ENCODE data around the gene C1orf159. TPM values are rescaled to one million over a fixed set of nuclear protein-coding genes. Genes with fewer than 3 reads are reported as not detected.
A peak's percentile ranks its signal among the peaks of the same experiment; 100 is the strongest.

Gene C1orf159
- total RNA-seq, 1 experiment from 2014 or later = 15.7 TPM

DNA sequence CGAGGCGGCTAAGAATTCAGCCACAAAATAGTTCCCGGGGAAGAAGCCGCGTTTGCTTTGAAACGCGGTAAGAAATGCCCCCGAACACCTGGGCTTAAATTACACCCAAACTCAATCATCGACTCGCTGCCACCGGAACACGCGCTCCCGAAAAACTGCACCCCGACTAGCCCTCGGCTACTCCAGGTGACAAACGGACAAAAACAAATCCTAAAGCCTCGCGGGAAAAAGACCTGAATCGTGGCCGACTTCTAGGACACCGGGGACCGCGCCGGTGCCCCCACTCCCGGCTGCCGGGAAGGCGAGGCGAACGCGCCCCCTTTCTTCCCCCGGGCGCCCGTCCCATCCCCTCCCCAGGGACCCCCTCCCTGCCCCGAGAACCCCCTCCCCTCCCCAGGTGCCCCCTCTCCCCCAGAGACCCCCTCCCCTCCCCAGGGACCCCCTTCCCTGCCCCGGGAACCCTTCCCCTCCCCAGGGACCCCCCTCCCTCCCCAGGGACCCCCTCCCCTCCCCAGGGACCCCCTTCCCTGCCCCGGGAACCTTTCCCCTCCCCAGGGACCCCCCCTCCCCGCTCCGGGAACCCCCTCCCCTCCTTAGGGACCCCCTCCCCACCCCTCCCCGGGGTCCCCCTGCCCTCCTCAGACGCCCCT is 628 bp downstream of the C1orf159 start:
- CTCF ChIA-PET = no interaction called here
- Mint-ChIP-seq H3K27ac (ENCODE audit: low read depth, unreplicated experiment) (peak overlapping the region; percentile 83), H3K4me1 (ENCODE audit: insufficient read depth, unreplicated experiment) (no peaks in the 10 kb centered on the region), H3K9me3 (ENCODE audit: unreplicated experiment) (peaks cover 6% of the 10 kb centered on the region), H3K4me3 (ENCODE audit: unreplicated experiment) (peak overlapping the region; percentile 83), H3K36me3 (ENCODE audit: insufficient read depth, unreplicated experiment) (peaks cover 21% of the 10 kb centered on the region), H3K27me3 (ENCODE audit: insufficient read depth, unreplicated experiment) (no peaks in the 10 kb centered on the region)
- POLR2A ChIA-PET = interaction anchor here (0.6 to 0.7 kb wide), 2 partner anchors 116 to 158 kb away, joined by 3 to 4 read pairs; partner anchors contain the start of gene UBE2J2
- intact Hi-C loops (cut with micrococcal nuclease) = no loop called here
- no TSS peak for BruUV-seq (replicated peaks)
- no peak for DNase-seq (ENCODE audit: unreplicated experiment)
- TF ChIP-seq, protein P1, sequence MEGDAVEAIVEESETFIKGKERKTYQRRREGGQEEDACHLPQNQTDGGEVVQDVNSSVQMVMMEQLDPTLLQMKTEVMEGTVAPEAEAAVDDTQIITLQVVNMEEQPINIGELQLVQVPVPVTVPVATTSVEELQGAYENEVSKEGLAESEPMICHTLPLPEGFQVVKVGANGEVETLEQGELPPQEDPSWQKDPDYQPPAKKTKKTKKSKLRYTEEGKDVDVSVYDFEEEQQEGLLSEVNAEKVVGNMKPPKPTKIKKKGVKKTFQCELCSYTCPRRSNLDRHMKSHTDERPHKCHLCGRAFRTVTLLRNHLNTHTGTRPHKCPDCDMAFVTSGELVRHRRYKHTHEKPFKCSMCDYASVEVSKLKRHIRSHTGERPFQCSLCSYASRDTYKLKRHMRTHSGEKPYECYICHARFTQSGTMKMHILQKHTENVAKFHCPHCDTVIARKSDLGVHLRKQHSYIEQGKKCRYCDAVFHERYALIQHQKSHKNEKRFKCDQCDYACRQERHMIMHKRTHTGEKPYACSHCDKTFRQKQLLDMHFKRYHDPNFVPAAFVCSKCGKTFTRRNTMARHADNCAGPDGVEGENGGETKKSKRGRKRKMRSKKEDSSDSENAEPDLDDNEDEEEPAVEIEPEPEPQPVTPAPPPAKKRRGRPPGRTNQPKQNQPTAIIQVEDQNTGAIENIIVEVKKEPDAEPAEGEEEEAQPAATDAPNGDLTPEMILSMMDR (IDR thresholded peaks at IDR 0.05; ENCODE audit: unreplicated experiment) = no peak

DNA sequence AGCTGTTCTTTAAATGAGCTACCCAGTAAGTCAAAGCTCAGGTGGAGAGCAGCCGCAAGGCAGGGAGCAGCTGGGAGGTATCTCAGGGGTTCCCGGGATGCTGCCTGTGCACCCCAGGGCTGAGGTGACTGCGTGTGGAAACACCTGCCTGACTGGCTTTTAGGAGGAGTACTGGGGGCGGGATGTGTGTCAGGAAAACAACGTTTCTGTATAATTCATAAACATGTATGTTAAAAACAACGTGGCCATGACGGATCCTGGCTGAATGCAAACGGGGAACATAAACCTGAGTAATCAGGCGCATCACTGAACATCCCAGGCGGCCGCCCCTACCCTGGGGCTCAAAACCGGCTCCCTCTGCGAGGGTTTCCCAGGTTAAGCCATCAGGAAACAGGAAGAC is 1.5 kb downstream of the C1orf159 start:
- ChIA-PET CTCF (interaction anchor here (0.7 to 0.8 kb wide), 2 partner anchors 100 to 130 kb away, joined by 3 read pairs; no protein-coding TSS in a partner anchor), POLR2A (interaction anchor here (0.7 kb wide), 1 partner anchor 159 kb away, joined by 4 read pairs; the partner anchor contains the start of gene UBE2J2)
- H3K27me3 Mint-ChIP-seq (ENCODE audit: insufficient read depth, unreplicated experiment) = no peaks in the 10 kb centered on the region
- DNase-seq (ENCODE audit: unreplicated experiment) = no peak
- intact Hi-C loops (cut with micrococcal nuclease) = no loop called here
- H3K4me3 Mint-ChIP-seq (ENCODE audit: unreplicated experiment) = peak overlapping the region; percentile 83
- peaks cover 6% of the 10 kb centered on the region for H3K9me3 Mint-ChIP-seq (ENCODE audit: unreplicated experiment)
- TF ChIP-seq, protein P1 (IDR thresholded peaks at IDR 0.05; ENCODE audit: unreplicated experiment) = no peak
- BruUV-seq (replicated peaks) = no TSS peak
- H3K36me3 Mint-ChIP-seq (ENCODE audit: insufficient read depth, unreplicated experiment) = peaks cover 22% of the 10 kb centered on the region
- H3K4me1 Mint-ChIP-seq (ENCODE audit: insufficient read depth, unreplicated experiment) = no peaks in the 10 kb centered on the region
- no peak overlapping the region for H3K27ac Mint-ChIP-seq (ENCODE audit: low read depth, unreplicated experiment)

DNA sequence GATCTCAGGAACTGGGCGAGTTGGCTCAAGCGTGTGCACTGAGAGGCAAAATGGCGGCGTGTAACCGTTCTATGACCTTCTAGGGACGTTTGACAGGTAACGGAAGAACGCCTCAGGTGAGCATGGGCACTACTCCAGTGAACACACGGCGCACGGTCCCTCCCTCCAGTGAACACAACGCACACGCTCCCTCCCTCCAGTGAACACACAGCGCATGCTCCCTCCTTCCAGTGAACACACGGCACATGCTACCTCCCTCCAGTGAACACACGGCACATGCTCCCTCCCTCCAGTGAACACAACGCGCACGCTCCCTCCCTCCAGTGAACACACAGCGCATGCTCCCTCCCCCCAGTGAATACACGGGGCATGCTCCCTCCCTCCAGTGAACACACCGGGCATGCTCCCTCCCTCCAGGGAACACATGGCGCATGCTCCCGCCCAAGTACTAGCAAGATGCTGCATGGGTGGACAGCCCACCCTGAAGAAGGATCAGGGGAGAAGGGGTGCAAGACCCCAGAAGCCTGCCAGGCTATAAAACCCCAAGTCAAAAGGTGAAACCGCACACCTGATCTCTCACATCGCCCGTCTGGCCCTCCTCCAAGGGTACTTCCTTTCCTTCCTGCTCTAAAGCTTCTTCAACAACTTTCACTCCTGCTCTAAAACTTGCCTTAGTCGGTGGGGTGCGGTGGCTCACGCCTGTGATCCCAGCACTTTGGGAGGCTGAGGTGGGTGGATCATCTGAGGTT is 3.5 kb downstream of the C1orf159 start:
- intact Hi-C loops (cut with micrococcal nuclease) = no loop called here
- Mint-ChIP-seq H3K9me3 (ENCODE audit: unreplicated experiment) (peaks cover 6% of the 10 kb centered on the region), H3K36me3 (ENCODE audit: insufficient read depth, unreplicated experiment) (peaks cover 22% of the 10 kb centered on the region), H3K4me1 (ENCODE audit: insufficient read depth, unreplicated experiment) (no peaks in the 10 kb centered on the region), H3K27me3 (ENCODE audit: insufficient read depth, unreplicated experiment) (no peaks in the 10 kb centered on the region), H3K27ac (ENCODE audit: low read depth, unreplicated experiment) (no peak overlapping the region), H3K4me3 (ENCODE audit: unreplicated experiment) (no peak overlapping the region)
- DNase-seq (ENCODE audit: unreplicated experiment) = no peak
- TF ChIP-seq, protein P1 (IDR thresholded peaks at IDR 0.05; ENCODE audit: unreplicated experiment) = no peak
- ChIA-PET POLR2A (no interaction called here), CTCF (interaction anchor here (0.6 kb wide), 1 partner anchor 14 kb away, joined by 3 read pairs; no protein-coding TSS in a partner anchor)
- BruUV-seq (replicated peaks) = no TSS peak

DNA sequence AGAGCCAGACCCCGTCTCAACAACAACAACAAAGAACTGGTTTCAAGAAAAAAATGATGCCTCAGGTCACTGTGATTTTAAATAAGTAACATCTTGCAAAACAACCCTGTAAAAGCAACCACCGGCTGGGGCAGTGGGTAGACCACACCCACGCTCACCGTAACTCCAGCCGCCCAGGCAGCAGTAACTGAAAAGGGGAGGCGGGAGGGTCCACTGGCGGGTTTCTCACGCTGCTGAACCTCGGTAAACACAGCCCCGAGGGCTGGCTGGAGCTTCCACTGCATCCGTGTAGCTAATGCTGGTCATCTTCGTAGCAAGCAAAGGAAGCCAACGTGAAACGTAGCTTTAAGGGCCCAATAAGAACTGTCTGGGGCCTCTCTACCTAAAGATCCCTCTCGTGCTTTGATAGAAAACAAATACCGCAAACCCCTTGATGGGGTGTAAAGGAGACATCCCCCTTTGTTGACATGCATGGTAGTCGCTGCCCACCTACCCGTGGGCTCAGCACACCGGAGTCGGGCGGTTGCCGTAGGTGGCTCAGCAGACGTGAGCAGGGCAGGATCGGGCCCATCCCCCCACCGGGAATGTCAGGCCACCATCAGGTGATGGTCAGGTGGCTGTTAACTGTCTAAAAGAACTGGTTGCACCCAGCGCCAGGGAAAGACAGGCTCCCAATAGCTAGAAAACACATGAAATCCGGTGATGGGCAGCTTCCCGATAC is 4.2 kb downstream of the C1orf159 start:
- no peak overlapping the region for H3K4me3 Mint-ChIP-seq (ENCODE audit: unreplicated experiment)
- ChIA-PET CTCF (interaction anchor here (0.7 to 1.4 kb wide), 2 partner anchors 10 to 125 kb away, joined by 3 to 4 read pairs; no protein-coding TSS in a partner anchor), POLR2A (no interaction called here)
- peaks cover 22% of the 10 kb centered on the region for H3K36me3 Mint-ChIP-seq (ENCODE audit: insufficient read depth, unreplicated experiment)
- no TSS peak for BruUV-seq (replicated peaks)
- TF ChIP-seq, protein P1 (IDR thresholded peaks at IDR 0.05; ENCODE audit: unreplicated experiment) = no peak
- peaks cover 6% of the 10 kb centered on the region for H3K9me3 Mint-ChIP-seq (ENCODE audit: unreplicated experiment)
- H3K27me3 Mint-ChIP-seq (ENCODE audit: insufficient read depth, unreplicated experiment) = no peaks in the 10 kb centered on the region
- DNase-seq (ENCODE audit: unreplicated experiment) = no peak
- no peaks in the 10 kb centered on the region for H3K4me1 Mint-ChIP-seq (ENCODE audit: insufficient read depth, unreplicated experiment)
- intact Hi-C loops (cut with micrococcal nuclease) = no loop called here
- no peak overlapping the region for H3K27ac Mint-ChIP-seq (ENCODE audit: low read depth, unreplicated experiment)
